ENCODE measurements around the gene CELF2.

Gene CELF2

DNA sequence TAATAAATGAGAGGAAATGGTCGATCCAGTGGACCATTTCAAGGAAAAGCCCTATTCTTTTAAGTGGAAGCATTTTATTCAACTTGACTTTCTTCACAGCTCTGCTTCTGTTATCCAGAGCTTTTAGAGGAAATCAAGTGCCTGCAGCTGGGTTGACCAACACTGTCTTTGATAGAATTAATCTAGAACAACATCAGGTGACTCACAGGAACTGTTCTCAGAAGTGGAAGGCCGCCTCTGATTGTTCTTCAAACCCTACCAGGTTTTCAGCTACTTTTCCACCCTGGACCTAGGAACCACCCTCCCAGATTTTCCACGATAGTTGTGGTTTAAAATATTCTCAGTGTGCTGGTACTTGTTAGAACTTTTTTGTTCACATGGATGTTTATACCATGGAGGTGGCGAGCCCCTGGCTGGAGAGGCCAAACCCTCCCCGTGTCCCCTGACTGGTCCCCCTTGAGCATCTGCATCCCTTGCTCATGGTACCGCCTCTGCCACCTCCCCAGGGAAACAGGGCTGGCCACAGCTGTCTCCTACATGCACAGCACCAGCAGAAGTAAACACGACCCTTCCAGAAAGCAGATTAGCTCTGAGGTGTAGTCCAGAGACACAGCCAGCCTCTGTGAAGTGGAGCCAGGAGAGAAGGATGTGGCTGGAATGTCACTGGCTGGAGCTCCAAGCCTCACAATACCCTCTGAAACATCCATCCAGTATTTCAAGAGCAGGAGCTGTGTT, 300.4 kb downstream of the CELF2 start:
- no peak for DNase-seq (ENCODE audit: low read depth in 2 of 3, low spot score in 1 of 3)

GRCh38 chr10:11318826-11319598, 301.3 kb downstream of the CELF2 start:
- DNase-seq (ENCODE audit: low read depth in 2 of 3, low spot score in 1 of 3) = no peak

GRCh38 chr10:11319990-11320602, 302.4 kb downstream of the CELF2 start:
- DNase-seq (ENCODE audit: low read depth in 2 of 3, low spot score in 1 of 3) = no peak

DNA sequence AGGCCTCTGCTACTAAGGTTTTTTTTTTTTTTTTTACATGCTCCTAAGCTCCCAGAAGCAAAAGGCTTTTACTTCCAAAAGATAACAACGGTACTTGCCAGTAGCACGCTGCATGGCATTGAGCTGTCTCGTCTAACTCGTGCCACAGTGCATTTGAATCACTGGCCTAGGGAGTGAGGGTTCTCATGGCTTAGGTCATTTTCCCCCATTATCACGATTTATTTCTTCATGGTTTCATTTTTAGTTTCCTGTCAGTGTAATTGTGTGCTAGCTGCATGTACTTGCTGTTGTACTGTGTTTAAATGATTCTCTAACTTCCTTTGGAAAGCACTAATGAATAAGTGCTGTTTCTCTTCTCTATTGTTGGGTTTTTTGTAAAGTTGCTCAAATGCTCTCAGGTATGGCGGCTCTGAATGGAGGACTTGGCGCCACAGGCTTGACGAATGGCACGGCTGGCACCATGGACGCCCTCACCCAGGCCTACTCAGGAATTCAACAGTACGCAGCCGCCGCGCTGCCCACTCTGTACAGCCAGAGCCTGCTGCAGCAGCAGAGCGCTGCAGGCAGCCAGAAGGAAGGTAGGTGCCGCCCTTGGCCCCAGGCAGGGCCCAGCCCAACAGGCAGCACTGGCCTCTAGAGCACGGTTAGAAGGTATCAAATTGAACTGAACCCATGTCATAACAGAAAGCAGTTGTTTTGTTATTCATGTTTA, 303.3 kb downstream of the CELF2 start:
- no peak for DNase-seq (ENCODE audit: low read depth in 2 of 3, low spot score in 1 of 3)

GRCh38 chr10:11322698-11323097, 305.0 kb downstream of the CELF2 start:
- no peak for DNase-seq (ENCODE audit: low read depth in 2 of 3, low spot score in 1 of 3)

DNA sequence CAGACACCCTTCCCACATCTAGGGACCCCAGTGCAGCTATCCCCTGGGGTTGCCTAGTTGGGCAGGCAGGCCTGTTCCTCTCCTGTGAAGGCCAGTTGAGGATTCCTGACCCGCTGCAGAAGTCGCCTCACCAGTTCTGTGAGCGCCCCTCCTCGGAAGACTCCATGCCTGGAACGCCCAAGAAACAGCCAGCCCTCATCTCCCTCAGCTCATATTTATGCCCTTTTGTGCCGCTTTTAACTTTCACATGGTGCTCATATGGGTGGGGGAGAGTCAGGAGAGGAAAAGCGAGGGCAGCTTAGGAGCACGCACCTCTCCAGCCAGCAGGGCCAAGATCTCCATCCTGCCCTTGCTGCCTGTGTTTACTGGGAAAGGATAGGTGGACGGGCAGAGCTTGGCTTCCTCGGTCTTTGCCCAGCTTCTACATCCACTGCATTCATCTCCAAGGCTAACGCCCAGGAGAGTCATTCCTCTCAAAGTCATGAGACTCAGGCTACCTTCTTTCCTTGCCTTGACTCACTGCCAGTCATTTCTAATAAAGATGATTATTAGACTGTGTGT, 307.2 kb downstream of the CELF2 start:
- DNase-seq (ENCODE audit: low read depth in 2 of 3, low spot score in 1 of 3) = no peak

GRCh38 chr10:11325817-11326216, 308.1 kb downstream of the CELF2 start:
- no peak for DNase-seq (ENCODE audit: low read depth in 2 of 3, low spot score in 1 of 3)

DNA sequence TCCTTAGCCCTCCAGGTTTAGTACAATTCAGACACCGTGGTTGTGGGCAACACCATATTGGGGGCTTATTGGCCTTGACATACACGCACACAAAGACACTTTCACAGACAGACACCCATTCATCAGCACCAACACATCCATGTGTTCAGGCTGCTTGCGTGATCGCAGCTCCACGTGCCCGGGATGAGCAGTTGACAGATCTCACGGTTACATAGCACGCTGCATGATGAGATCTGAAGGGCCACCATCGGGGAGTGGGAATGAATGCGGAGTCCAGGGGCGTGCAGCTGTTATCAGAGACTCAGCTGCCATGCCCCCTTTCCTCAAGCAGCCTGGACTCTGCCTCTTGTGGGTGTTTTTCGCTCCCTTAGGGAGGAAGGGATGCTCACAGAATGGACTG, 308.6 kb downstream of the CELF2 start:
- DNase-seq (ENCODE audit: low read depth in 2 of 3, low spot score in 1 of 3) = no peak

- no peak for DNase-seq (ENCODE audit: low read depth in 2 of 3, low spot score in 1 of 3)
Observed at GRCh38 chr10:11326913-11327616, 309.4 kb downstream of the CELF2 start.

DNA sequence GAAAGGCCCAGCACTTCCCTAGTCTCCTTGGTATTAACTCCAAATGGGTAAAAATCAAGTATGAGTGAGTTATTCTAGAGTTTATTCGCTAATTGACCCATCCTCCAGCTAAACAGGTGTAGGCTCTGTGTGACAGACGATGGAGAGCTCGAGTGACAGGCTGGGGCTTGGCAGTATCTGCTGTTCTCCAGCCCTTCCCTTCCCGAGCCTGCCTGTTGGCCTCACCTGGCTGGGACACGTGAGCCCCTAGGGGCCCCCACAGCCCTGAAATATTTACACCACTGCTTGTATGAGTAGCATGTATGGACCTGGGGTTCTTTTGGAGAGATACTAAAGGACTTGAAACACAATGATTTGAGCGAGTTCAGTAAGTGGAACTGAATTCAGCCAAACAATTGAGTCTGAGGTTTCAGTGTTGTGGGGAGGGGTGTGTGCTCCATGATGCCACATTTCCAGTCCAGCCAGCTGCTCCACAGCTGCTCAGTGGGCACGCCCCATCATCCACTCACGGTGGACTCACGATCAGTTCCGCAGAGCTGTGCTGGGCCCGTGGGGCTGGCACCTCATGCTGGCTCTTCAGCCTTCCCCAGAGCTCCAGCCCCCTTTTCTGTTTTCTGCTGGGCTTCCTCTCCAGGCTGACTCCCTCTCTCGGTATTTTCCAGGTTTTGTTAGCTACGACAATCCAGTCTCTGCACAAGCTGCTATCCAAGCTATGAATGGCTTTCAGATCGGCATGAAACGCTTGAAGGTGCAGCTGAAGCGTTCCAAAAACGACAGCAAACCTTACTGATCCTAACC, 310.8 kb downstream of the CELF2 start:
- DNase-seq (ENCODE audit: low read depth in 2 of 3, low spot score in 1 of 3) = no peak

DNA sequence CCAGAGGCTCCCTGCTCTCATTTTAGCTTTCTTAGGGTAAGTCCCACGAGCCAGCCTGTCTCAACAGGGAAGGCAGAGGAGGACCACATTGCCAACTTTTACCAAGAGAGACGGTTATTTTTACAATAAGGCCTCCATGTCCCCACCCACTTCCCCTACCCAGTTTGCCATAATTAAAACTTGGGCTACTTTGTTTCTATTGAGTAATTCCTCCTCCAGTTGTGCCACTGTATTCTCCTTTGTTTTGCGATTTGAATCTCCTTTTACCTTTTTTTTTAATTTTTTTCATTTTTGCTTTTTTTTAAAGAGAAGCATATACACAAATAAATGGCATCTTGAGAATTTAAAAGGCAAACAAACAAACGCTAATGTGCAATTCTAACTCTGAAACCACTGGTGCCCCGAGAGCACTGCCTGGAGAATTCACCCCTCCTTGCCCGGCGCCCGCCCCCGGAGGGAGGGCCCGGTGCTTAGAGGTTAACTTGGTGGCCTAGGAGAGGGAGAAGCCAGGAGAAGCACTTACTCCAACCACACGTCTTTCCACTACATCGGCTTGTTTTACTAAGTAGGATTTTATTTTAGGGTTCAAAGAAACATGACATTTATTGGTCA, 311.5 kb downstream of the CELF2 start:
- no peak for DNase-seq (ENCODE audit: low read depth in 2 of 3, low spot score in 1 of 3)

DNA sequence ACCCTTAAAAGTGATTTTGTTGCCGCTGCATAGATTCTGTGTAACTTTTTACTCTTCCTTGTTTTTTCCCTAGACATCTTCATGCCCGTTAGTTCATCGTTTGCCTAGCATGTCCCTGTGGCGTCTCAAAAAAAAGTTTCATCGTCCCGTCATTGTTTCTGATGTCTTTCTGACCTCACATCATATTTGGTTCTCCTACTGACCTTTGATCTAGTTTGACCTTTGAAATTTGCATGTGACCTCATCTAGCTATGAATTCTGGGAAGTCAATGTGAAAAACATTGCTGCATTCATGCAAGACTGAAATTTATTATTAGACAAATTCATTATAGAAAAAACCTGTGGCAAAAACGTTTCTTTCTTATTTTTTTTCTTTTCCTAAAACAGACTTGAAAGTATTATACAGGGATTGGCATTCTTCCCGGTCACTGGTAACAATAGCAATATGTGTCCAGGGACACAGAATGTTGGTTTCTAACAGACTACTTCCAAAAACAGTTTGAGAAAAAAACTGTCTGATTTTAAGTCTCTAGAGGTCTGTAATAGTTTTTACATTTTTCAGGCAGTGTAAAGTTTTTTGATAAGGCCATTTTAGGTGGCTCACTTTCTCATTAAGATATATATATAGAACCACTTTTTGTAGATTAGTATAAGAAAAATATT, 312.8 kb downstream of the CELF2 start:
- no peak for DNase-seq (ENCODE audit: low read depth in 2 of 3, low spot score in 1 of 3)

- no peak for DNase-seq (ENCODE audit: low read depth in 2 of 3, low spot score in 1 of 3)
Observed at GRCh38 chr10:11331046-11331577, 313.4 kb downstream of the CELF2 start.

GRCh38 chr10:11331726-11332125, 314.1 kb downstream of the CELF2 start:
- DNase-seq (ENCODE audit: low read depth in 2 of 3, low spot score in 1 of 3) = no peak

DNA sequence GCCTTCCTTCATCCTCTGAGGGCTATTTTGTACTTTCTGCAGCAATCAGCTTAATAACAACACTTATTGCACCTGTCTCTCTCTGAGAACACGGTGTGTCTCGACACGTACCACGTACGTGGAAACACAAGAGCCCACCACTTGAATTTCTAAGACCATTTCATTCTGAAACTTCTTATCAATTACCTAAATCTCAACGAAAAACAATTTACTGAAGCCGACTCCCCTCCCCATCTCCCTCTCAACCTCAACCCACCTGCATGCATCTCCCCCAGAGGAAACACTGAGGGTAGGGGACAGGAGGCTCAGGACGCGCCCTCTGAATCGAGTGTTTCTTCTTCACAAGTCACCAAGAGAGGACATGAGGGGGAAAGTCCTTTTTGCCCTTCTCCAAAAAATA, 315.2 kb downstream of the CELF2 start:
- DNase-seq (ENCODE audit: low read depth in 2 of 3, low spot score in 1 of 3) = no peak

- DNase-seq (ENCODE audit: low read depth in 2 of 3, low spot score in 1 of 3) = no peak
Observed at GRCh38 chr10:11334436-11334835, 316.8 kb downstream of the CELF2 start.

GRCh38 chr10:11335167-11335652, 317.5 kb downstream of the CELF2 start:
- DNase-seq (ENCODE audit: low read depth in 2 of 3, low spot score in 1 of 3) = no peak

DNA sequence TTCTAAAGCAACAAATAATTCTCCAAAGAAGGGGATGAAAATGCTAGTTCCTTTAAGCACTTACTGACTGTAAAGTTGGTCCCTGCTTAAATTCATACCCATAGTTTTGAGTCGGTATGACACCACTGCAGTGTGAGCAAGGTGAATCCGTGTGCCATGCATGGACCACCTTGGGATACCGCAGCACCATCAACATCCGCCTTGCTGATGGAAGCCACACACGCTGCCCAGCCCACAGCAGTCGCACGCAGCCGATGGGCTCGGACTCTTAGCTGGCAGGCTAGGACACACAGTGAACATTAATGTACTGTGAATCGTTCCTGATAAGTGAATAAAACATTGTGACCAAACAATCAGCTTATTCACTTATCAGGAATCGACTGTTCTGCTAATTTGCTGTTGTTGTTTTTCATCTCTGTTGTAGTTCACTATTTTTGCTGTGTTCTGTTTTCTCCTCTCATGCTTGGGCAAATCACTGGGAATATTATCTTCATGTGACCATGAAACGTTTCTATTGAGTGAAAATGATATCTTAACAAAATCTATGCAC, 318.3 kb downstream of the CELF2 start:
- DNase-seq (ENCODE audit: low read depth in 2 of 3, low spot score in 1 of 3) = no peak
